Measurements from ENCODE around the gene TAF9. TPM values are rescaled to one million over a fixed set of nuclear protein-coding genes. Genes with fewer than 3 reads are reported as not detected.

Gene TAF9
- total RNA-seq, 1 experiment from 2014 or later = 74.2 TPM

DNA sequence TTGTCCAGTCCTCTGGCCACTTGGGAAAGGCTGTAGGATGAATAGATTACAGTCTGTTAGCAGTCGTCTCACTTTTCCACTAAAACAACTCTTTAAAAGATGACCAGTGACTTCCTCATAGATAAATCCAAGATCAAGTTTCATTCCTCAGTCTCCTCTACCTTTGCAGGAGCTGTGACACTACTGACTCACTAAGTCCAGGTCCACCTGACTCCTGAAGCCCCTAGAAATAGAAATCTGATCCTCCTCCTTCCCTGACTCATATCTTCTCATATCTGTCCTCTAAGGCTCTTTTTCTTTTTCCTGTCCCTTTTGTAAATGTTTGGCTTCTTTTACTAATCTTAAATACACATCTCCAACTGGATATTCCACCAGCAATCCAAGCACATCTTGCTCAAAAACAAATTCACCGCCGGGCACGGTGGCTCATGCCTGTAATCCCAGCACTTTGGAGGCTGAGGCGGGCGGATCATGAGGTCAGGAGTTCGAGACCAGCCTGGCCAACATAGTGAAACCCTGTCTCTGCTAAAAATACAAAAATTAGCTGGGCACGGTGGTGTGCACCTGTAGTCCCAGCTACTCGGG, 39.3 kb downstream of the TAF9 start:
- Mint-ChIP-seq H3K36me3 (ENCODE audit: insufficient read depth, unreplicated experiment) (peaks cover 17% of the 10 kb centered on the region), H3K4me3 (ENCODE audit: low read depth, unreplicated experiment) (no peak overlapping the region), H3K4me1 (ENCODE audit: low read depth, unreplicated experiment) (peaks cover 28% of the 10 kb centered on the region), H3K9me3 (ENCODE audit: low read depth, unreplicated experiment) (no peaks in the 10 kb centered on the region), H3K27me3 (ENCODE audit: unreplicated experiment) (no peaks in the 10 kb centered on the region), H3K27ac (ENCODE audit: unreplicated experiment) (no peak overlapping the region)
- DNase-seq = no peak
- TF ChIP-seq, protein P1, sequence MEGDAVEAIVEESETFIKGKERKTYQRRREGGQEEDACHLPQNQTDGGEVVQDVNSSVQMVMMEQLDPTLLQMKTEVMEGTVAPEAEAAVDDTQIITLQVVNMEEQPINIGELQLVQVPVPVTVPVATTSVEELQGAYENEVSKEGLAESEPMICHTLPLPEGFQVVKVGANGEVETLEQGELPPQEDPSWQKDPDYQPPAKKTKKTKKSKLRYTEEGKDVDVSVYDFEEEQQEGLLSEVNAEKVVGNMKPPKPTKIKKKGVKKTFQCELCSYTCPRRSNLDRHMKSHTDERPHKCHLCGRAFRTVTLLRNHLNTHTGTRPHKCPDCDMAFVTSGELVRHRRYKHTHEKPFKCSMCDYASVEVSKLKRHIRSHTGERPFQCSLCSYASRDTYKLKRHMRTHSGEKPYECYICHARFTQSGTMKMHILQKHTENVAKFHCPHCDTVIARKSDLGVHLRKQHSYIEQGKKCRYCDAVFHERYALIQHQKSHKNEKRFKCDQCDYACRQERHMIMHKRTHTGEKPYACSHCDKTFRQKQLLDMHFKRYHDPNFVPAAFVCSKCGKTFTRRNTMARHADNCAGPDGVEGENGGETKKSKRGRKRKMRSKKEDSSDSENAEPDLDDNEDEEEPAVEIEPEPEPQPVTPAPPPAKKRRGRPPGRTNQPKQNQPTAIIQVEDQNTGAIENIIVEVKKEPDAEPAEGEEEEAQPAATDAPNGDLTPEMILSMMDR (IDR thresholded peaks at IDR 0.05; ENCODE audit: unreplicated experiment) = no peak
- intact Hi-C loops (cut with micrococcal nuclease; ENCODE audit: unreplicated experiment) = no loop called here
- BruUV-seq (replicated peaks) = no TSS peak
- CTCF ChIA-PET = interaction anchor here (0.6 kb wide), 1 partner anchor 27 kb away, joined by 4 read pairs; no protein-coding TSS in a partner anchor

DNA sequence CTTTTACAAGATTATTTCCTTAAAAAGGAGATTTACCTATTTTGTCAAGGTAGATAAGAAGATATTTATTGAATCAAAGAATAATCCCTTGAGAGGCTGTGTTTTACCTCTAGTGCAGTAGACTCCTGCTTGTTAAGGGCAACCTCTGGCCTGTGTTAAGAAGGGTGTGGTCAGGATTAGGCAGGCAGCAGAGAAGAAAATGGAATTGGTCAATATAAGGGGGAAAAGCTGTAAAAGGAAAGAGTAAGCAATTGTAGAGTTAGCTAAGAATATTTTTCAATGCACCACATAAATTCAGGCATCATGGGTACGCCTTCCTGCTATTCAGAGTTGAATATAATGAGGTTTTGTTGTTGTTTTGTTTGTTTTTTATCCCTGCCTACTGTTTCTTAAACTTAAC, 43.0 kb downstream of the TAF9 start:
- CTCF ChIA-PET = no interaction called here
- Mint-ChIP-seq H3K27ac (ENCODE audit: unreplicated experiment) (no peak overlapping the region), H3K4me3 (ENCODE audit: low read depth, unreplicated experiment) (no peak overlapping the region), H3K4me1 (ENCODE audit: low read depth, unreplicated experiment) (peaks cover 15% of the 10 kb centered on the region), H3K36me3 (ENCODE audit: insufficient read depth, unreplicated experiment) (no peaks in the 10 kb centered on the region), H3K27me3 (ENCODE audit: unreplicated experiment) (no peaks in the 10 kb centered on the region), H3K9me3 (ENCODE audit: low read depth, unreplicated experiment) (no peaks in the 10 kb centered on the region)
- TF ChIP-seq, protein P1 (IDR thresholded peaks at IDR 0.05; ENCODE audit: unreplicated experiment) = no peak
- BruUV-seq (replicated peaks) = no TSS peak
- no peak for DNase-seq
- intact Hi-C loops (cut with micrococcal nuclease; ENCODE audit: unreplicated experiment) = no loop called here

DNA sequence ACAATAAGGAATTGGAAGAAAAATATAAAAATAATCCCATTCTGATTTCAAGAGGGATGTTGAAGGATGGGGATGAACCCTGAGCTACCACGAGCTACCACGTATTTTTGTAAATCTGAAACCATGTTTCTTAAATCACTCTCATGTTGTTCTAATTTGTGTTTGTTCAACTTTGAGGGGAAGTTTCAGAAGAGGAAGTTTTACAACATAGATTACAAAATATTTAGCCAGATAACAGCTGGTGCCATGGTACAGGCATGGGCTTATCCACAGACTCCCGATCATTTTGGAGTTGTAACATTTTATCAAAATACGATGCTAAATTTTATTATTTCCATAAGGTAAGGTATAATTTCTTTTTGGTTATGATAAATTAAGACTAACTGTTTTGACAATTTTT, 51.9 kb downstream of the TAF9 start:
- Mint-ChIP-seq H3K4me3 (ENCODE audit: low read depth, unreplicated experiment) (no peak overlapping the region), H3K9me3 (ENCODE audit: low read depth, unreplicated experiment) (no peaks in the 10 kb centered on the region), H3K27me3 (ENCODE audit: unreplicated experiment) (no peaks in the 10 kb centered on the region), H3K36me3 (ENCODE audit: insufficient read depth, unreplicated experiment) (peaks cover 16% of the 10 kb centered on the region), H3K27ac (ENCODE audit: unreplicated experiment) (no peak overlapping the region), H3K4me1 (ENCODE audit: low read depth, unreplicated experiment) (no peaks in the 10 kb centered on the region)
- TF ChIP-seq, protein P1 (IDR thresholded peaks at IDR 0.05; ENCODE audit: unreplicated experiment) = no peak
- CTCF ChIA-PET = interaction anchor here (0.6 kb wide), 1 partner anchor 27 kb away, joined by 4 read pairs; no protein-coding TSS in a partner anchor
- intact Hi-C loops (cut with micrococcal nuclease; ENCODE audit: unreplicated experiment) = no loop called here
- BruUV-seq (replicated peaks) = no TSS peak
- no peak for DNase-seq

DNA sequence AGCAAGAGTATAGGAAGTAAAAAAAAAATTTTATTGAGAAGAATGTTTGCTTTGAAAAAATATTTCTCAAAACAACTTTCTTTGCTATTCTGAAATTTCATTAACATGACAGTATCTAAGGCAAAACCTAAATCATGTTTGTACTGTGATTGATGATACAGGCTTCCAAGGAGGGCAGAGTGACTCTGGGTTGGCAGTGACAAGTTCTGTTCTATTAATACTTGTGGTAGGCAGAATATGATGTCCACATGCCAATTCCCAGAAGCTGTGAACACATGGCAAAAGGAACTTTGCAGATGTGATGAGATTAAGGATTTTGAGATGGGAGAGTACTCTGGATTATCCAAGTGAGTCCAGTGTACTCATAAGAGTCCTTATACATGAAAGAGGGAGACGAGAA, 53.3 kb downstream of the TAF9 start:
- BruUV-seq (replicated peaks) = no TSS peak
- Mint-ChIP-seq H3K4me1 (ENCODE audit: low read depth, unreplicated experiment) (no peaks in the 10 kb centered on the region), H3K27me3 (ENCODE audit: unreplicated experiment) (no peaks in the 10 kb centered on the region), H3K9me3 (ENCODE audit: low read depth, unreplicated experiment) (no peaks in the 10 kb centered on the region), H3K27ac (ENCODE audit: unreplicated experiment) (no peak overlapping the region), H3K36me3 (ENCODE audit: insufficient read depth, unreplicated experiment) (peaks cover 22% of the 10 kb centered on the region), H3K4me3 (ENCODE audit: low read depth, unreplicated experiment) (no peak overlapping the region)
- TF ChIP-seq, protein P1 (IDR thresholded peaks at IDR 0.05; ENCODE audit: unreplicated experiment) = no peak
- DNase-seq = no peak
- intact Hi-C loops (cut with micrococcal nuclease; ENCODE audit: unreplicated experiment) = no loop called here
- CTCF ChIA-PET = interaction anchor here (0.7 kb wide), 1 partner anchor 13 kb away, joined by 9 read pairs; no protein-coding TSS in a partner anchor

Other genes with a start within 250 kb of the TAF9 start
- 162 and 192 TPM in 2 replicates for gene CCNB1, start 202.4 kb downstream of the TAF9 start, total RNA-seq (2022)
- gene CENPH, start 179.9 kb downstream of the TAF9 start, total RNA-seq (2022) = 17.0 and 17.7 TPM in 2 replicates
- 31.8 and 38.5 TPM in 2 replicates for gene CDK7, start 134.6 kb downstream of the TAF9 start, total RNA-seq (2022)
- 12.4 and 13.4 TPM in 2 replicates for gene CCDC125, start 36.7 kb downstream of the TAF9 start, total RNA-seq (2022)
- gene AK6, start within 50 bp of the TAF9 start, total RNA-seq (2022) = 32.9 and 33.6 TPM in 2 replicates
- 16.9 and 17.7 TPM in 2 replicates for gene RAD17, start 298 bp upstream of the TAF9 start, total RNA-seq (2022)
- gene MARVELD2, start 45.6 kb upstream of the TAF9 start, total RNA-seq (2022) = 40.9 and 46.0 TPM in 2 replicates
- gene OCLN, start 123.3 kb upstream of the TAF9 start, total RNA-seq (2022) = 154 and 161 TPM in 2 replicates
- 28.5 and 28.8 TPM in 2 replicates for gene GTF2H2C, start 190.7 kb upstream of the TAF9 start, total RNA-seq (2022)